H1 (cell line): ENCODE results near the gene KPNA3. TPM values are rescaled to one million over a fixed set of nuclear protein-coding genes. Genes with fewer than 3 reads are reported as not detected.

Experiments
- ATF2 ChIP-seq: IDR thresholded peaks from 2 replicates; pipeline ENCODE4 v1.6.1; 2012; ENCODE audit warnings: low read length, inconsistent platforms
- EGR1 ChIP-seq: IDR thresholded peaks from 2 replicates; pipeline ENCODE4 v1.6.1; 2011; ENCODE audit warnings: low read depth, low read length, borderline replicate concordance
- FOSL1 ChIP-seq: IDR thresholded peaks from 2 replicates; pipeline ENCODE4 v1.6.1; 2011; ENCODE audit warnings: mild to moderate bottlenecking, low read depth, low read length, moderate library complexity; ENCODE audit not compliant: insufficient read depth
- GABPA ChIP-seq: IDR thresholded peaks from 2 replicates; pipeline ENCODE4 v1.6.1; 2011; ENCODE audit warnings: mild to moderate bottlenecking, low read length, moderate library complexity, borderline replicate concordance; ENCODE audit not compliant: insufficient read depth
- HDAC2 ChIP-seq, 2 experiments: fragments of 300-600 bp in 1 of 2; sonication (generic) in 1 of 2; IDR thresholded peaks; 2 replicates each; pipeline ENCODE4 v1.6.1; 2011 to 2012; ENCODE audit warnings: low read depth in 2 of 2, low read length in 2 of 2, mild to moderate bottlenecking in 2 of 2, moderate library complexity in 2 of 2, borderline replicate concordance in 1 of 2, inconsistent platforms in 1 of 2
- SAP30 ChIP-seq: fragments of 300-600 bp; sonication (generic); IDR thresholded peaks from 2 replicates; pipeline ENCODE4 v1.7.1; 2012; ENCODE audit warnings: low read length, moderate library complexity, mild to moderate bottlenecking, inconsistent platforms; ENCODE audit not compliant: insufficient read depth, insufficient replicate concordance
- SUZ12 ChIP-seq: fragments of 200-600 bp; sonication (generic); IDR thresholded peaks from 2 replicates; pipeline ENCODE4 v1.6.1; 2012; ENCODE audit warnings: mild to moderate bottlenecking, inconsistent platforms, low read length, moderate library complexity, mixed read lengths
- polyA plus RNA-seq, 7 experiments: library from polyadenylated mRNA; depleted of rRNA in 3 of 7; stranded (reverse) in 5 of 7; unstranded in 2 of 7; fragments of >200 nt in 5 of 7; fragments of 200-250 nt in 2 of 7; gene quantifications; 1 replicate in 5 of 7; 2 replicates in 1 of 7; 4 replicates in 1 of 7; pipeline versions ENCODE4 v1.2.1 to v1.2.3, GENCODE V29; 2011 to 2013; ENCODE audit warnings: missing spikeins in 2 of 7, mixed read lengths in 2 of 7
- total RNA-seq: library from RNA; stranded (reverse); fragmentation: NEBNext Ultra II Directional; extraction: Animal tissue kit (Norgen Biotek cat#: 25700); gene quantifications from 2 replicates; pipeline ENCODE4 v1.2.1, GENCODE V29; 2021

The KPNA3 gene
- total and polyA plus RNA-seq, 2 of the 8 experiments (the other 6 are each of a cell fraction or from before 2014, with no cell fraction given) = 21.4 to 63.2 TPM

DNA sequence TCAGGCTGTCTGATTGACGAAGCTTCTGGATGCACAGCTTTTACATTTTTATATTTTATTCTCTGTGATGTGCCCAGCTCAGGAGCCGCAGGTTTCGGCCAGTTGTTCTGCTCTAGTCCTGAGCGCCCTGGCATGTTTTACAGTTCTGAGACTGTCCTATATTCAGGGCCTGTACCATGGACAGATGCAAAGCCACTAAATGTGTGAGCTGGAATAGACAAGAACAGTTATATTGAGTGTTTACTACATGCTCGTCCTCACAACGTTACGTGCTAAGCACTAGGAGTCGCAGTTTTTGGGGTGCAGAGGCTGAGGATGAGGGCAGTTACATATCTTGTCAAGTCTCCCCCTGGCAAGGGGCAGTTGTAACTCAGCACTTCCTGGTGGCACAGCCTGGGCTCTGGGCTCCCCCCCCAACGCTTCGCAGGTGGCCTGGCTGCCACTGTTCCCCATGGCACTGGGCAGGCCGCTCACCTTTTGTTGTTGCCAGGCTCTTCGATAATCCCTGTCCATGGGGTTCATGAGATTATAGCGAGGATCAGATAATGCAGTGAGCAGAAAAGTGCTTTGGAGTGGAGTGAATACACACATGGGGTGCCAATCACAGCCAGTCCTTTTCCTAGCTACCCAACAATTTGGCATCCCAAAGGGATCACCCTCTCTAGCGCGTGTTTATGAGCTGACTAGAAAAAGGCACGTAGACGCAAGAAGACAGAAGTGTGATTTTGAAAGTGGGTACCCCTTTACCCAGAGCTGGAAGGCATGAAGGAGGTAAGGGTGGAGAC is 140.7 kb downstream of the KPNA3 start (continued):
- TF ChIP-seq ATF2 = no peak
- TF ChIP-seq SUZ12 = no peak
- TF ChIP-seq HDAC2 (IDR thresholded peaks at IDR 0.05; ENCODE audit: borderline replicate concordance in 1 of 2, low read depth in 2 of 2, low read length in 2 of 2) = no peak
- TF ChIP-seq EGR1 = no peak
- TF ChIP-seq GABPA = no peak
- TF ChIP-seq FOSL1 = no peak
- no peak for TF ChIP-seq SAP30
